GM20431 (cell line): ENCODE measurements around the gene SYNDIG1.

Experiments used
- in situ Hi-C: fragments of 300-500 bp; cut with MseI, MboI; formaldehyde crosslinking; loops from one replicate; pipeline ENCODE4 v1.15.0; 2020; ENCODE audit warnings: low sequenced_read_pairs; ENCODE audit not compliant: unreplicated experiment

SYNDIG1 gene

GRCh38 chr20:24580855-24581254, 111.4 kb downstream of the SYNDIG1 start:
- in situ Hi-C loops: no loop called here

- in situ Hi-C loops: no loop called here
Observed at GRCh38 chr20:24581443-24582170, 112.2 kb downstream of the SYNDIG1 start.

DNA sequence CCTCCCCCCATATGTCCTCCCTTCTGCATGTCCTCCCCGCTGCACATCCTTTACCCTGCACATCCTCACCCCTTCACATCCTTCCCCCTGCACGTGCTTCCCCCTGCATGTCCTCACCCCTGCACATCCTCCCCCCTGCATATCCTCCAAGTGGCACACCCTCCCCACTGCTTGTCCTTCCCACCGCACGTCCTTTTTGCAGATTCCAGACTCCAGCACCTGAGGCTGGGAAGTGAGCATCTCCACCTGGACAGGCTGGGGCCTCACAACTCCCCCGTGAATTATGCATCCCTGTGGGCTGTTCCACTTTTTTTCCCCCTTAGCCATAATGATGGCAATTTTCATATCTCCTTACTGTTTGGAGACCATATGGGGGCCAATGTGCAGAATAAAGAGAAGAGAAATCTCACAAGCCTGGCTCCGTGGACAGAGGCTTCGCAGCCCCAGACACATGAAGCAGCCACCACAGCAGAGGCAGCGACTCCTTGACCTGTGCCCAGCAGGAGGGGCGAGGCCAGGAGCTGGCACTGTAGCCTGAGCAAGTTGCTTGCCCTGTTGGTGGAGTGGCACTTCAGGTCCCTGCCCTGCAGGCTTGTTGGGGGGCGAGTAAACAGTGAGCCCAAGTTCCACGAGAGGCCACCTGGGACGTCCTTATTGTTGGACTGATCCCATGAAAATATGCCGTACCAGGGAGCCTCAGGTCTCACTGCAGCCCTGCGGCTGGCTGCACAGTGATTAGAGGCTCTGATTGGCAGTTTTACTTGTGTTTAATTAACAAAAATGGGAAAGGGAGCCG, 113.1 kb downstream of the SYNDIG1 start:
- in situ Hi-C loops: no loop called here

- in situ Hi-C loops: no loop called here
Observed at GRCh38 chr20:24583169-24583792, 113.9 kb downstream of the SYNDIG1 start.

- in situ Hi-C loops: no loop called here
Observed at GRCh38 chr20:24584078-24584477, 114.6 kb downstream of the SYNDIG1 start.

GRCh38 chr20:24584538-24585356, 115.3 kb downstream of the SYNDIG1 start:
- in situ Hi-C loops: no loop called here

GRCh38 chr20:24585796-24586522, 116.5 kb downstream of the SYNDIG1 start:
- in situ Hi-C loops: no loop called here

DNA sequence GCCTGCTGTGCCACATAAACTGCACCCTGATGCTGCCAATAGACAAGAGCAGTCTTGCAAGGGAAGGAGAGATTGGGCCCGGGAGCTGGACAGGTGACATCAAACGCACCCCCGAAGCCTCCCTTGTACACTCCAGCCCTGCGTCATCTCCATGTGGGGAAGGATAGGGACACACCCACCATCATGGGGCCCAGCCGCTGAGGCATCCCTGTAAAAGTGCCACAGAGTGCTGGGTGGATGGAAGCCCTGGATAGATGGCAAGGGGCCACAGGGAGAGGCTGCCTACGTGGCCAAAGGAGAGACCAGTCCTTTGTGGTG, 117.1 kb downstream of the SYNDIG1 start:
- in situ Hi-C loops: no loop called here

- in situ Hi-C loops: no loop called here
Observed at GRCh38 chr20:24587384-24588046, 118.1 kb downstream of the SYNDIG1 start.

GRCh38 chr20:24588047-24588635, 118.7 kb downstream of the SYNDIG1 start:
- in situ Hi-C loops: no loop called here

- in situ Hi-C loops: no loop called here
Observed at GRCh38 chr20:24588725-24589340, 119.4 kb downstream of the SYNDIG1 start.

GRCh38 chr20:24589381-24589780, 120.0 kb downstream of the SYNDIG1 start:
- in situ Hi-C loops: no loop called here

- in situ Hi-C loops: no loop called here
Observed at GRCh38 chr20:24589815-24590177, 120.4 kb downstream of the SYNDIG1 start.

DNA sequence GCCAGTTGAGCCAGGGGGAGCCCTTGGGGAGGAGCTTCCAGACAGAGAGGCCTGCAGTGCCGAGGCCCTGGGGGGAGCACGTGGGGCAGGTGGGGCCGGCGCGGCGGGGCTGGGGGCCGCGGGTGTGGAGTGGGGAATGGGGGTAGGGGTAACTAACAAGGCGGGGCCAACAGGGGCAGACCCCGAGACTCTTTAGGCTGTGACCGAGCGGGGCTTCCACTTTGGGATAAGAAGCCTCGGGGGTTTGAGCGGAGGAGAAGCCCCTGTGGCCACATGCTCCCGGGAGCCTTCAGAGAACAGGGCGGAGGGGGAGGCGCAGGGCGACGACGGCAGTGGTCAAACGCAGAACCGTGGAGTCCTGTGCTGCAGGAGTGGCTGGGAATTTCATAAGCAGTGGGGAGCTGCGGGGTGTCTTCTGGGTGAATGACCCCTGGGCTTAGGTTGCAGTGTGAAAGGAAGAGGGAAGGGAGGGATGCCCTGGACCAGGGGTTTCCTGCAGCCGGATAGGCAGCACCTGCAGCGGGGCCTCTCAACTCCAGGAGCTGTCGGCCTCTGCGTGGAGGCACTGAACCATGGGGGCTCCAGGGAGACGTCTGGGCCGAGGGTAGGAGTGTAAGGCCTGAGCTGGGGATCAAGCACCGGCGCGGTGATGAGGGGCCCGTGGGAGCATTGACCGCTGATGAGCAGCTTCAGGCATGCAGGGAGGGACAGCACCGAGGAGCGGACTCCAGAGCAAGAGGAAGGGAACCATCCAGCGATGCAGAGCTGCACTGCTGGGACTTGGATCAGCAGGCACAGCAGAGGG, 121.0 kb downstream of the SYNDIG1 start:
- in situ Hi-C loops: no loop called here

- in situ Hi-C loops: no loop called here
Observed at GRCh38 chr20:24597051-24597450, 127.6 kb downstream of the SYNDIG1 start.

DNA sequence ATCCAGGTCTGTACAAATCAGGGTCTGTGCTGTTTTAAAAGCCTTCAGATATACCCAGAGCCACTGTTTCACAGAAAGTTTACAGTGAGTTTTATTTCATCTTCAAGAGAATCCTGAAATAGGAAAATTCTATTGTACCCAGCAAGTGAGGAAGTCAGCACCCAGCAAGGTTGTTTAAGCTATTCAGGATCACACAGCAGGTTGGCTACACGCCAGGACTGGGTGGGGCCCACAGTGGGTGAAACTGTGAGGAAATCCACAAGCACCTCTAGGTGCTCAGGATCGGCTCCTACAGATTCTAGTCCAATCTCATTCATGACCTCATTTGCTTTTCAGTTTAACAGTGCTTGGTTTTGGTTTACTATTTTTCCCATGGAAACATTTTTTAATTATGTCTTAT, 128.9 kb downstream of the SYNDIG1 start:
- in situ Hi-C loops: no loop called here

DNA sequence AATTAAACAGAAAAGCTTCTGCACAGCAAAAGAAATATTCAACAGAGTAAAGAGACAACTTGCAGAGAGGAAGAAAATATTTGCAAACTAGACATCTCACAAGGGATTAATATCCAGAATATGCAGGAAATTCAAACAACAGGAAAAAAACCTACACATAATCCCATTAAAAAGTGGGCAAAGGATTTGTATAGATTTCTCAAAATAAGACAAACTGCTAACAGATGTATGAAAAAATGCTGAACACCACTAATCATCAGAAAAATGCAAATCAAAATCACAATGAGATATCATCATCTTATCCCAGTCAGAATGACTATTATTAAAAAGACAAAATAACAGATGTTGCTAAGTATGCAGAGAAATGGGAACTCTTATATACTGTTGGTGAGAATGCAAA, 129.6 kb downstream of the SYNDIG1 start:
- in situ Hi-C loops: no loop called here

- in situ Hi-C loops: no loop called here
Observed at GRCh38 chr20:24600012-24600411, 130.6 kb downstream of the SYNDIG1 start.
